SK-MEL-5 (cell line): ENCODE results near the gene LRRC32. TPM values are rescaled to one million over a fixed set of nuclear protein-coding genes. Genes with fewer than 3 reads are reported as not detected.

Experiments used
- DNase-seq: peaks from one replicate; pipeline ENCODE4 v3.0.0-alpha.2; 2016; ENCODE audit warnings: low read depth, low spot score
- in situ Hi-C: cut with HindIII; loops from 2 replicates; pipeline ENCODE4 v1.10.0; 2016; ENCODE audit warnings: low sequenced_read_pairs, high pct_unique_total_duplicates, low pct_unique_long_range_greater_than_20kb
- total RNA-seq: library from RNA; depleted of rRNA; stranded (reverse); fragments of >200 nt; shearing (Covaris generic); gene quantifications from 2 replicates; pipeline ENCODE4 v1.2.3, GENCODE V29; 2014

Gene LRRC32
- total RNA-seq, 1 experiment from 2014 or later, result 0.50 TPM

DNA sequence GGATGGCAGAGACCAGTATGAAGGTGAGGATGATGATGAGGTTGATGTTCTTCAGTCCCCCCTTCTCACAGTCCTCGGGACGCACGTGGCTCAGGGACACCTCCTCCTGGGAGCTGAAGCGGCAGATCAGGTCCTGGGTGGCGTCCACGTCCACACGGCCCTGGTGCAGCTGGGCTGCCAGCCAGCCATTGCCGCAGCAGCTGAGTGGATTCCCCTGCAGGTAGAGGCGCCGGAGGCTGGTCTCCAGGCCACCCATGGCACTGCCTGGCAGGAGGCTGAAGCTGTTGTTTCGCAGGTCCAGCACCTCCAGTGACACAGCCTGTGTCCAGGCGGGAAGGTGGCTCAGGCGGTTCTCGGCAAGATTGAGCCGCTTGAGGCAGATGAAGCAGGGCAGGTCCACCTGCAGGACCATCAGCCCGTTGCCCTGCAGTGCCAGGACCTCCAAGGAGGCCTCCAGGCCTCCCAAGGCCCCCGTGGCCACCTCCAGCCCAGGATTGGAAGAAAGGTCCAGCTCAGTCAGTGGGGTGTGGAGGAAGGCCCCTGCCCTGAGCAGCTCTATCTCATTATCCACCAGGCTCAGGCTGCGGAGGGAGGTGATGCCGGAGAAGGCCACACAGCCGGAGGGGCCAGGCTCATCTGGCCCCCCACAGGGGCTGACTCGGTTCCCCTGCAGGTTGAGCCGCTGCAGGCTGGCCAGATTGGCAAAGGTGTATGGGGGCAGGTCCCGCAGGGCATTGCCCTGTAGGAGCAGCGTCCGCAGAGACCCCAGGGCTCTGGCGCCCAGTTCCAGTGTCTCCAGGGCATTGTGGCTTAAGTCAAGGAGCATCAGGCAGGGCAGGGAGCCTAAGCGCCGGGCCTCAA is 10.6 kb downstream of the LRRC32 start:
- DNase-seq, result no peak
- in situ Hi-C loops, result no loop called here

DNA sequence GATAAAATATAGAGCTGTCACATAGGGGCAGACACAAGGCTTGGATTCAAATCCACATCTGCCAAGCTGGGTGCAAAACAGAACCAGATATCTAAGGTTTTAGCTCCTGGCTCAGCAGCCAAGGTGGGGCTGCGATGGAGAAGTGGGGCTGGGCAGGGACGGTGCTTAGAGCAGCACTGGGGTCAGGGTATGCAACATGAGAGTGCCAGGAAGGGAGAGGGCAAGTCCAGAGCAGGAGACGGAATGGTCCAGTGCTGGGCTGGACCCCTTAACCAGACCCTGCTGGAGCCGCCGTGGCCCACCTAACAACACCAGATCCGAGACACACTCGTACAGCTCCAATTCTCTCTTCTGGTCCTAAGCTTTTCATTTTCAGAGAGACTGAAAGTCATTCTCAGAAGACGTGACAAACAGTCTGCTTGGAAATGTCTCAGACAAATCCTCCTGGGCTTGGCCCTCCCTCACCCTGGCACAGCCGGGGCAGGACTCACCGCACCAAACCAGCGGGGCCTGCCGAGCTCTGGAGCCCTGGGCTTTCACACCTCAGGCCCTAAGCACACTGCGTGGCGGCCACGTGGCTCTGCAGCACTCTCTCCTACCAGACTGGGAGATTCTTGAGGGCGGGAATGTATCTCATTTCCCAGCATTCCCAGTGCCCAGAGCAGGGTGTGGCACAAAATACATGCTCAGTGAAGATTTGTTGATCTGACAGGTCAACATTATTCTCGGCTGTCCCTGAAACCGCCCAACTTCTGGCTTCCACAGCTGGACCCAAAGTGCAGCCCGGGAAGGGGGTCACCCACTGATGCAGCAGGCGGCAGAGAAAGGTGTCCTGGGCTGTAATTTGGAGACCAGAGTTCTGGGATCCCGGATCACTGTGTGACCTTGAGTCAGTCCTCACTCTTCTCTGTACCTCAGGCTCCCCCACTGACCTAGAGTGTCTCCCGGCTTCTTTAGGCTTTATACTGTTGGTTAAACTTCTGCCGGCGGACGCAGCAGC is 11.6 kb downstream of the LRRC32 start:
- DNase-seq, result no peak
- in situ Hi-C loops, result no loop called here

DNA sequence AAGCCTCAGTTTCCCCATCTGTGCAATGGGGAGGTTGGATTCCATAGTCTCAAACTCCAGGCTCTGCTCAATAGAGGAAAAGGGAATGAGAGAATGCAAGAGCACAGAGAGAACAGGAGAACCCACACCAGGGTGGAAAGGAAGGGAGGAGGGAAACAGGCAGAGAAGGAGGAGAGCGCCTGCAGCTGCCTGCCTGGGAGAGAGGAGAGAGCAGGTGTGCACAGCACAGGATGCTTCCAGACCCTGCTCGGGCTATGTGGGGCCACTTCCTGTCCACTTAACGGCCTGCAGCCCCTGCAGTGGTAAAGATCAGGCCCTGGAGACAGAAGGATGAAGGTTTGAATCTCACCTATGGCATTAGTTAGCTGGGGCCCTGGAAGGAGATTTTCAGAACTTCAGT is 12.3 kb downstream of the LRRC32 start:
- no peak for DNase-seq
- in situ Hi-C loops, result no loop called here

DNA sequence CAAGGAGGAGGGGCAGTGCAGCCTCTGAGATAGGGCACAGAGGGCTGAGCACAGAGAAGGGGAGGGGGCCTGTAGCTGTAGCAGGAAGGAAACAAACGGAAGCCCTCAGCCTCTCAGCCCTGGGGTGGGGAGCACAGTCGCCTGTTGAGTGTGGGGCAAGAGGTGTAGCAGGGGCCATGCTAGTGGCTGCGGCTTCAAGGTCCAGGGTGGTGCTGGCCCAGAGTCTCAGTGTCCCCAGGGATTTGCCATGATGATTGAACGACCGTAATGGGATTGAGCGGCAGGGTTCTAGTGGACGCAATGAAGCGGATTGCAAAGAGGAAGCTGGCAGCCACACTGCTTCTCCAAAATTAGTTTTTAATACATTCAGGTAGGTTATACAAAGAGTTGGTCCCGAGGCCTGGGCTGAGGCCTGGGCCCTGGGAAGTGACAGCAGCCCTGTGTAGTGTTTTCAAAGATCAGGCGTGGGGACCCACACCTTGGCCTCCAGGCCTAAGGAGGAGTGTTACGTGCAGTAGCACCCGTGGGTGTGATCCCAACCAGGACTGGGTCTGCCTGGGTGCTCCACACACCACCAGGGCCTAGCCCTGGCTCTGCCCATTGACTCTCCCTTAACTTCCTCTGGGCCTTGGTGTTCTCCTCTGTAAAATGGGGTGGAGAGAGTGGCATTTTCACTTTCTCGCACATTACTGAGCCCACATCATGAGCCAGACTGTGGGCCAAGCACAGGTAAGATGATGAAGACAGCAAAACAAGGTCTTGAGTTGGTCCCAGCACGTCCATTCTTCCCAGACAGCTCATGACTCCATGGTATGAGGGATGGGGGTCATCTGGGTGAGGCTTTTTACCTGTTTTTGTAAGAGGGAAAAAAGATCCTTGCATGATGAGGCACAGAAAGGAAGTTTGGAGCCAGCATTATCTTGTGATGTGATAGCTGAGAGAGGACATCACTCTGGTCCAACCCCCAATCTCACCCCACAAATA is 13.1 kb downstream of the LRRC32 start:
- DNase-seq, result no peak
- in situ Hi-C loops, result no loop called here

DNA sequence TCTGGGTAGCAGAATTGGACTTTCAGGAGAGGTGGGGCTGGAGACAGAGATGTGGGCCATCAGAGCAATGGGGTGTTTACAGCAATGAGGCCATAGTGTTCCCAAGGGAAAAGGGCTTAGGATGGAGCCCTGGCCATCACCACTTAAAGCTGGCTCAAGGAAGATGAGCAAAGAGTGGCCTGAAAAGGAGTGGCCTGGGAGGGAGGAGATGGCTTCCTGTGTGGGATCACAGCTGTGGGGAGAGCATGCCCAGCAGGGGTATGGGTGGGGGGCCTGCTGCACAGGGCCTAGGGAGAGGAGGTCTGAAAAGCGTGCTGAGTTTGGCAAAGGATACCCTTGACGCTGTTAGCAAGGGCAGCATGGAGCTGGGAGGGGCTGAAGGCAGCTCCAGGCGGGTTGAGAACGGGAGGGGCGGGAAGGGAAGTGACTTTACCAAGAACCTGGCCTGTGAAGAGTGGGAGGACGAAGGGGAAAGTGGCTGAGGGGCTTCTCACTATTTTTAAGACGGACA is 13.9 kb downstream of the LRRC32 start:
- DNase-seq, result no peak
- in situ Hi-C loops, result no loop called here

DNA sequence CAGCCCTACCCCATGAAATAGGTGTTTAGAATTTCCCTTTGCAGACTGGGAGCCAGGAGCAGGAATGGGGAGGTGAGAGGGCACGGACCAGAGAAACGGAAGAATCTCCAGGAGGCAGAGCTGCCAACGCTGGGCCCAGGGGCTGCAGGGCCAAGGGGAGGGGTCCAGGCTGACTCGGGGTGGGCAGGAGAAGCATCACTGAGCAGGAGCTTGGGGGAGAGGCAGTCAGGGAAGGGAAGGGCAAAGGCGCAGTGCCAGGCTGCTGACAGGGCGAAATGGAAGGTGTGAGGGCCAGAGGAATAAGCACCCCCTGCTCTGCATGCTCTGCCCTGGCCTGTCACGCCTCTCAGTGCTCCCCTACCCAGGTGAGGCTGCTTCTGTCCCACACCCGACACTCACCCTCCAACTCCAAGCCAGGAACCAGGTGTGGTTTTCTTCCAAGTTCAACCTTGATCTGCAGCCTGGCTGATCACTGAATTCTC is 14.5 kb downstream of the LRRC32 start:
- DNase-seq, result no peak
- in situ Hi-C loops, result no loop called here

DNA sequence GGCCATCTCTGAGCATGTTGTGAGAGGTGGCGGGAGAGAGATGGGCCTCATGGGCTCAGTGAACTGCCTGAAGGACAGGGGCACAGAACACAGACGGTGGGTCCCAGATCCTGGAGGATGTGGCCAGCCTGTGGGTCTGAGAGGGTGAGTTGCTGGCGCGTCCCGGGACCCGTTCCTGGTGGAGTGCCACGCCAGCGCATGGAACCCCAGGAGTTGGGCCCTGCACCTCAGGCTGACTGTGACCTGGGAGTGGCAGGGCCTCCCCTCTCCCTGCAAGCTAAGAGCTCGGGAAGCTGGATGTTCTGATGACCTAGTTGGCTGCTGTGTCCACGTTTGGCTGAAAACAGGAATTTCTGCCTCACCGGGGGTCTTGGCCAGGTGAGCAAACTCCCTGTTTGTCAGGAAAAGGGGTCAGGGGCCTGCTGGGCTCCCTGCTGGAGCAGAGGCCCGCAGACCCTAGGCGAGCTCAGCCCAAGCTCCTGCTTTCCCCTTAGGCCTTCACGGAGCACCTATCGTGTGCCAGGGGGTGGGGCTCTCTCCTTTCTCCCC is 15.0 kb downstream of the LRRC32 start:
- DNase-seq, result no peak
- in situ Hi-C loops, result no loop called here

DNA sequence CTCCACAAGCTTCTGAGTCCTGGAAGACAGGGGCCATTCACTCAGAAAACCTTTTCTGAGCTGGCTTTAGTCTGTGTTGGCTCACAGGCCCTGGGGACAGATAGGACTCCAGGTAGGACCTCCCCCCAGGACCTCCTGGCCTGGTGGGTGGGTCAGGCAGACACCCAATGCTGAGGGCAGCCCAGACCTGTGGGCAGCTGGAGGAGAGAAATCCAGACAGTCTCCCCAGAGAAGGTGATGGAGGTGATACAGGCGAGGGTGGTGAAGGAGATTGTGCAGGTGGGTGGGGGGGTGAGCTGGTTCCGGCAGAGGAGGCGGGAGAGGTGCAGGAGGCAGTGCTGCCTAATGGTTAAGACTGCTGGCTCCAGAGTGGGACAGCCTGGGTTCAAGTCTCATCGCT is 15.6 kb downstream of the LRRC32 start:
- no peak for DNase-seq
- in situ Hi-C loops, result no loop called here

DNA sequence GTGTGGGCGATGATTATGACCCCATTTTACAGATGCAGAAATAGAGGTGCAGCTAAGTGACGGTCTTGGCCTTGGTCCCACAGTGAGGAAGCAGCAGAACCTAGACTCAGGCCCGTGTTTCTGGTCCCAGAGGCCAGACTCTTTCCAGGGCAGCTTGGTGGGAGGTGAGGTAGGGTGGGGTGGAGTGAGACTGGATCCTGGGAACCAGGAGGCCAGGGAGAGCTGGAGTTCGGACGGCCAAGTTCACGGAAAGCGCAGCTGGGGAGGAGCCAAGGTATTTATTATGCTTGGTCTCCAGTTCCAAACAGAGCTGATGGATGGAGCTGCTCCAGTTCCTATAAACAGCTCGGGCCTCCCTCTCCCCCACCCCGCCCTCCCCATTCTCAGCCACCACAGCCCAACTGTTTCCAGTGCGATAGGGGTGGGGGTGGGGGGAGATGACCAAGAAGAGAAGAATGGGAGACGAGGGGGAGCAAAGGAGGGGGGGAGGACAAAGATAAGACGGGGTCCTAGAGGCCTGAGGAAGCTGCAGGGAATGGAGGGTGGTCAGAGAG is 16.2 kb downstream of the LRRC32 start:
- in situ Hi-C loops, result no loop called here
- DNase-seq, result no peak

DNA sequence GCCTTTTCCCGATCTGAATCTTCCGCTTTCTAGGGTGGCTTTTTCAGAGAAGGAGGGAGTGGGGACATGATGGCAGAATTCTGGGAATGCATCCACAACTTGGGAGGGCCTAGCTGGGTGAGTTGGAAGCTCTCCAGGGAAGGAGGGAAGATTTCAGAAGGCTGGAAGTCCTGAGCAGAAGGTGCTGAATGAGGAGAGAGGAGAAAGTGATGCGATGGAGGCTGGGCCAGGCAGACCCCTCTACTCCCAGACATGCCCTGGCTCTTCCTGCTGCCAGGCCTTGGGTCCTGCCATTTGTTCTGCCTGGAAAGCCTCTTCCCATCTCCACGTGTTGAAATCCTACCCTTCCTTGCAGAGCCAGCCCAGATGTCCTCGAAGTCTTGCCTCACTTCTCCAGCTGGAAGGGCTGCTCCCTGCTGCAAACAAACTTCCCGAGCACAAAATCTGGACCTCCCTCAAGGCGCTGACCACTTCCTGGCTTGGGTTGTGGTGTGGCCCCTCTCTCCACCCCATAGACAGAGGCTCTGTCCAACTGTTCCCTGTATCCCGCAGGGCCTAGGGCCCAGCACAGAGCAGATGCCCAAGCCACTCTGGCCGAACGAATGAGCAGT is 16.8 kb downstream of the LRRC32 start:
- no peak for DNase-seq
- in situ Hi-C loops, result no loop called here

DNA sequence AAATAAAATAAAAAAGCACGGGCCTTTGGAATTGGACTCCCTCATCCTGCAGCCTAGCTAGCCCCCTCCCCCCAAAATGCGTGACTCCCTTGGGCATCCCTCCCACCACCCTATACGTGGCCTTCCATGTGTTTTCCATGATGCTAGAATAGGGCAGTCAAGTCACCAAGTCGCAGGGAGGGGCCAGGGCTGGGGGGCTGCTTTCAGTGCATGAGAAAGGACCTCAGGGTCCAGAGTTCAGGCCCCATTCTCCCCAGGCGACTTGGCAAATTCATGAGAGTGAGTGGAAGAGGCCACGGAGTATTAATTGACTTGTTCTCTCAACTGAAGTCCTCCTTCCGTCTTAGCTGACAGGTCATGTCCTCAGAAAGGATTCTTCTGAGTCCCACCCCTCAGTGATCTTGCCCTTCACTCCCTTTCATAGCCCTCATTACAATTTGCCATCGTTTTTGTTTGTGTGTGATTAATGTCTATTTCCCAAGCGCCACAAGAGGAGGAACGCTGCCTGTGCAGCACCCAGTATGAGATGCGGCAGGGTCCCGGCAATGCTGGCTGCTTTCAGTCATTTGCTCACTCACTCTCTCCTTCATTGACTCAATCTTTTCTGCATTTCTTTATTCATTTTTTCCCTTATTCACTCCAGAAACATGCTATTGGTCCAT is 17.4 kb downstream of the LRRC32 start:
- DNase-seq, result no peak
- in situ Hi-C loops, result no loop called here

DNA sequence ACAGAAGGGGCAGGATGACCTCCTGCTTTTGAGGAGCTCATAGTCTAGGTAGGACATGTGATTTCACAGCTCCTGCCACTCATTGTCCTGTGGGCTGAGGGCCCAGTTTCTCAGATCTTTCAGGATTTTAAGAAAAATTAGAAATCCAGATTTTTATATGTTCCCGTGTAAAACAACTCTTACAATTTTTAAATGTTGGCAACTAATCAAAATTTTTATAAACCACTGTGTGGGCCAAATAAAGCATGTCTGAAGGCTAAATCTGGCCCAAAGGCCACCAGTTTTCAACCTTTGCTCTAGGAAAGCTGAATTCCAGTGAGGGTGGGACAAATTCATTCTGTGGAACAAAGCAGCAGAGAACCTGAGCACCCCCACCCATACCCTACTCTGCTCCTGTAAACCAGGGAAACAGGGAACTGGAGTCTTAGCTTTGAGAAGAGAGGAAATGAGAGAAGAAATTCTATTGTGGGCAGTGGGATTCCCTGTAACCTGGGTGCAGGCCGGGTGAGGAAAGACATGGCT is 20.6 kb downstream of the LRRC32 start:
- in situ Hi-C loops, result no loop called here
- no peak for DNase-seq

DNA sequence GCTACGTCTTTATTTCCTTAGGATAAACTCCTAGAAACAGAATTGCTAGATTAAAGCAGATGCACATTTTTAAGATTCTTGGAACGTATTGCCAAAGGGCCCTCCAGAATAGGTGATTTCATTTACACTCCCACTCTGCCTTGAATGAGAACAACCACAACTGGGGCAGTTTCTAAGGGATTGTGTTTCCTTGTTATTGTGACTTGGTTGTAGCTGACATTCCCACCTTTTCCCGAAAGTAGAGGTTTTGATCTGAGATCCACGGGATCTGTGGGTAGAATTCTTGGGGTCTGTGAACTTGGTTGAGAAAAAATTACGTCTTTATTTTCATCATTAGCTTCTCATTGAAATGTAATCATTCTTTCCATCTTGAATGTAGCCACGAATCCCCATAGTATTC is 21.5 kb downstream of the LRRC32 start:
- in situ Hi-C loops, result no loop called here
- no peak for DNase-seq

DNA sequence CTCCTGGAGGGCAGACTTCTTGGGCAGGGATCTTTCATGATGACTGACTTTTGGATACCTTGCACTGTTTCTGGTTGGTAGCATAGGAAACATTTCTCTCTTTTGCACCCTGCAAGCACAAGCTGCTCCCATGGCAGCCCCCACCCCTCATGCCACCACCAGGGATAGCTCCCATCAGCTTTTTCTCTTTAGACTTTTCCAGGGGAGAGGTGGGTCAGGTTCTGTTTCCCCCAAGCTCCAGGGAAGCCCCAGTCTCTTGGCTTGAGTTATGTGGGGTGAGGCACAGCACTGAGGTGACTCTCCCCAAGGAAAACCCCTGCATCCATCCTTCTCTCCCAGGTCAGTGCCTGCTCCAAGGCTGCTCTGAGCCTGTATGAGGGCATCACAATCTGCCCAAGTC is 22.5 kb downstream of the LRRC32 start:
- DNase-seq, result no peak
- in situ Hi-C loops, result no loop called here

DNA sequence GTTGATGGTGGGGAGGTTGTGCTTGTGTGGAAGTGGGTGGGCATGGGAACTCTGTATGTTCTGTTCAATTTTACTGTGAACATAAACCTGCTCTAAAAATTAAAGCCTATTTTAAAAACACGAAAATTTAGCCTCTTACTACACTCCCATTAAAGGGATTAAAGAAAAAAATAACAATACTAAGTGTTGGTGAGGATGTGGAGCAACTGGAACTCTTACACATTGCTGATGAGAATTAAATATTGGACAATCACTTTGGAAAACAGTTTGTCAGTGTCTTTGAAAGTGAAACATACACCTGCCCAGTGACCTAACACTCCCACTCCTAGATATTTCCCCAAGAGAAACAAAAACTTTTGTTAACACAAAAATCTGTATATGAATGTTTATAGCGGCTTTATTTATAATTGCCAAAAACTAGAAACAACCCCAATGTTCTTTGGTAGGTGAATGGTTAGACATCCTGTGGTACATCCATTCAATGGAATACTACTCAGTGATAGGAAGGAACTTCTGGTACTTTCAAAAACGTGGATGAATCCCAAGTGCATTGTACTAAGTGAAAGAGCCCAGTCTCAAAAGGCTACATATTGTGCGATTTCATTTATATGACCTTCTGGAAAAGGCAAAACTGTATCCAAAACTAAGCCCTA is 23.5 kb downstream of the LRRC32 start:
- in situ Hi-C loops, result no loop called here
- DNase-seq, result no peak
